HG02759 (cell line): ENCODE results near the gene MGST2.
A peak's percentile ranks its signal among the peaks of the same experiment; 100 is the strongest.
"Not testable (repeated sequence)": the region's sequence is repeated elsewhere in the genome, so short reads cannot be mapped to it uniquely, and the experiment has no call there.

Experiments used
- ATAC-seq: cut with Tn5 transposase; IDR thresholded peaks from one replicate; pipeline ENCODE4 v1.9.1; 2021; ENCODE audit warnings: mild to moderate bottlenecking, moderate library complexity; ENCODE audit not compliant: unreplicated experiment

Gene MGST2

DNA sequence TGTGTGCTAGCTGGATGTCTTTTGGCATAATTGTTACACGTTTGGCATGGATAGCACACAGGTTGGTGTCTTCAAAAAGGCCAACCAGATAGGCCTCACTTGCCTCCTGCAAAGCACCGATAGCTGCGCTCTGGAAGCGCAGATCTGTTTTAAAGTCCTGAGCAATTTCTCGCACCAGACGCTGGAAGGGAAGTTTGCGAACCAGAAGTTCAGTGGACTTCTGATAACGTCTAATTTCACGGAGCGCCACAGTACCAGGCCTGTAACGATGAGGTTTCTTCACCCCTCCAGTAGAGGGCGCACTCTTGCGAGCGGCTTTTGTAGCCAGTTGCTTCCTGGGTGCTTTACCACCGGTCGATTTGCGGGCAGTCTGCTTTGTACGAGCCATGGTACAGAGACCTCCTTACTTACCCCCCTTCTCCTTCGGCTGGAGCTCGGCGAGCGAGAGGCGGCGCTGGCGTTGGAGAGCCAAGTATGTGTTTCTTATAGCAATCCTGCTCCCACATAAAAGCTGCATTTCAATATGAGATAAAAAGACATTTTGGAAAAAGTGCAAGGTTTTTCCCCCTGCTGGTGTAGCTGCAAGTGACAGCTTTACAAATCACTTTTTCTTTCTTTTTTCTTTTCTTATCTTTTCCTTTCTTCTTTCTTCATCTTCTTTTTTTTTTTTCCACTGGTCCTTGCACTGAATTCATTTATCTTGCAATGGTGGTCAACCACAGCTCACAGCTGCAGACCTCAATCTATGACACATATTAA, 32.7 kb downstream of the MGST2 start:
- ATAC-seq = not testable (repeated sequence)

DNA sequence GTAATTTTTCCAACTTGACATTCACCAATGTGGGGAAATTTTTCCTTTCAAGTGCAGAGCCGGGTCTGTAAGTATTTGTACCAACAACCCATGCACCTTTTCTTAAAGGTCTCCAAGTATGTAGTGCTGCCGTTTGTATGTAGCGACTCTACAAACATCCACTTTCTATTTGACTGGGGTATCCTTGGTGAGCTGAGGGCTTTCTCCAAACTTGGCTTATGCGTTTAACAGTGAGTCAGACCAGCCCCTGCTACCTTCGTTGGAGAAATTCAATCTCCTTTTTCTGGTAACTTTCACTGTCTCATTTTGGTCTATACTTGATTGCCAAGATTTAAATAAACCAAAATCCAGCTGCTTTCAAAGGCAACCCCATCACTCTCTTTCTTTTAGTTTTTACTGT, 34.9 kb downstream of the MGST2 start:
- ATAC-seq = no peak

DNA sequence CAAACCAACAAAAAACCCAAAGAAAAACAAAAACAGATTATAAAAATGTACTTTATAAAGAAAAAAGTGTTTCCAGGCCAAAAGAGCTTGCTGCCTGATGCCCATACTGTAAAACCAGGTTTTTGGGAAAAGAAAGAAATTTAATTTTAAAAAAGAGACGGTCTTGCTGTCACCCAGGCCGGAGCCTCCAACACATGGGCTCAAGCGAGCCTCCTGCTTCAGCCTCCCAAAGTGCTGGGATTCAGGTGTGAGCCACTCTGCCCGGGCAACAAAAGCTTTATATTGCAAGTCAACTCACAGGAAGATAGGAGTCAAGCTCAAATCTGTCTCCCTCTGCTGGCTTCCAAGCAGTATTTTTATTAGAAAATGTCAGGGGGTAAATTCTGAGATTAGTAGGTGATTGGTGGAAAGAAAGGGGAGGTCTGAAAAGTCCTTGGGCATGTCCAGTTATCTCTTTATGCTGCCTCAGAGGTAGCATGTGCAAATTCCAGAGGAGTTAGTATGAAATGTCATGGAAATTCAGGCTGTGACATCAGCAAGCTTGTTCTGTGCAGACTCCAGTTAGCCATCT, 39.4 kb downstream of the MGST2 start:
- ATAC-seq = no peak

DNA sequence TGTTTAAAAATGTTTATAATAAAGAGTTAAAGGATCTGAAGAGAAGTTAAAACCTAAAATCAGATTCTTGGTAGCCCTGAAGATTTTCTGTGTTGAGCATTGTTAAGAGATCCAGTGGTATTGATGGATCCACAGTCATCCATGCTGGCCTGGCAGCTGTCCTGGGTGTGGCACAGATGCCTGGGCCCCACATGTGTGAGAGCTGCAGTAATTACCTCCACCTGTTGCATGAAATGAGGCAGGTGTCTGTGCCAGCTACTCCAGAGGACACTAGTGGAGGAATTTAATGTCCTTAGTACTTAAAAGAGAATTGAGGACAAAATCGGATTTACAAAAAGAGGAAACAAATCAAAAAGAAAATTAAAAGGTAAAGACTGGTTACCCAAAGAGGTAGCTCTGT, 44.0 kb downstream of the MGST2 start:
- no peak for ATAC-seq

DNA sequence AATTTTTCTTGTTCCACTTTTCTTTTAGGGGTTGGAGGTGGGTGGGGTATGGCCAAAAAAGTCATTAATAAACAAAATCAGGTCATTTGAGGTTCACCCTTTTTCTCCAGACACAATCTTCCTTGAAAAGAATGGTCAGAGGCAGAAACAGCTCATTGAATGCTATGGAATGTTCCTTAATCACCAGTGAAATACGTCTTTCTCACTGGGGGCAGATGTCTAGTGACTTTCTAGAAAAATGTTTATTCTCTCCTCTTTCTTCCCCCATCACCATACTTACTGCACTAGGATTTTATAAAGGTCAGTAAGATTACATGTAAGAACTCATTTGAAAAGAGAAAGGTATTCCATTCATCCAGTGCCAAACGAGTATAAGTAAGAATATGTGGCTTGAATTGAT, 44.5 kb downstream of the MGST2 start:
- no peak for ATAC-seq

DNA sequence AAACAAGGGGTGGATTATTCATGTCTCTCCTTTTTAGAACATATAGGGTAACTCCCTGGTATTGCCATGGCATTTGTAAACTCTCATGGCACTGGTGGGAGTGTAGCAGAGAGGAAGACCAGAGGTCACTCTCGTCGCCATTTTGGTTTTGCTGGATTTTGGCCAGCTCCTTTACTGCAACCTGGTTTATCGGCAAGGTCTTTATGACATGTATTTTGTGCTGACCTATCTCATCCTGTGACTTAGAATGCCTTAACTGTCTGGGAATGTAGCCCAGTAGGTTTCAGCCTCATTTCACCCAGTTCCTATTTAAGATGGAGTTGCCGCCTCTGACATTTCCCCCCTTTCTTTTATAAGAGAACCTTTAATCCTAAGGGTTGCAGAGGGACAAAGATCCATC, 45.8 kb downstream of the MGST2 start:
- ATAC-seq = no peak

DNA sequence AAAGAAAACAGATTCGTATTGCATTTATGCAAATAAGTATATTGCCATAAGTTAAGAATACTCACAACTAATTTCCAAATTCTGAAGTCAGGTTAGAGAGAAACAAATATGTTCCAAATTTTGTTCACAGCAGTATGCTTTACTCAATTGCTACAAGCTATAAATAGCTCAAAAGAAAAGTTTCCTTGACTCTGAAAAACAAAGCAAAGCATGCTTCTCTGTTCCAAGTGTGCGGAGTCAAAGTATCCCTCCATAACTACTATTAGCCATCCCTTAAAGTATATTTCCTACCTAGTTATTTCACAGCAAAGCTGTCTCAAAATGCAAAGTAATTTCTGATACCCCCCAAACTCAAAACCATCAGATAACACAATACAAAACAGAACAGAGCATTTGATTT, 47.3 kb downstream of the MGST2 start:
- no peak for ATAC-seq

DNA sequence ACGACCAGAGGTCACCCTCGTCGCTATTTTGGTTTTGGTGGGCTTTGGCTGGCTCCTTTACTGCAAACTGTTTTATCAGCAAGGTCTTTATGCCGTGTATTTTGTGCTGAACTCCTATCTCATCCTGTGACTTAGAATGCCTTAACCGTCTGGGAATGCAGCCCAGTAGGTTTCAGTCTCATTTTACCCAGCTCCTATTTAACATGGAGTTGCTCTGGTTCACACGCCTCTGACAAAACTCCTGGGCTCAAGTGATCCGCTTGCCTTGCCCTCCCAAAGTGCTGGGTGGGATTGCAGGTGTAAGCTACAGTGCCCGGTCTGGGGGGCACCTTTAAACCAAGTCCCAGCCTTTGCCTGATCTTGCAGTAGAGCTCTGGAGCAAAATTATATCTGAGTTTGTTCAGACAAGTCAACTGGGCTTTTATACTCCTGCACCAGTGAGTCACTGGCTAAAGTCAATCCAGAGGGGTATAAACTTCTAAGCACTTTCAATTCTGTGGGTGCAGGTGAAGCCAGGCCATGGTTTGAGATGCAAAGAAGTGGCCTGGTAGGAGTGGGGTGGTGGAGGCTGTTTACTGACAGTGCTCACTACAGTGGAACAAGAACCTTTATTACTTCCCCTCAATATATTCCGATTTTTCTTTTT, 50.2 kb downstream of the MGST2 start:
- no peak for ATAC-seq

DNA sequence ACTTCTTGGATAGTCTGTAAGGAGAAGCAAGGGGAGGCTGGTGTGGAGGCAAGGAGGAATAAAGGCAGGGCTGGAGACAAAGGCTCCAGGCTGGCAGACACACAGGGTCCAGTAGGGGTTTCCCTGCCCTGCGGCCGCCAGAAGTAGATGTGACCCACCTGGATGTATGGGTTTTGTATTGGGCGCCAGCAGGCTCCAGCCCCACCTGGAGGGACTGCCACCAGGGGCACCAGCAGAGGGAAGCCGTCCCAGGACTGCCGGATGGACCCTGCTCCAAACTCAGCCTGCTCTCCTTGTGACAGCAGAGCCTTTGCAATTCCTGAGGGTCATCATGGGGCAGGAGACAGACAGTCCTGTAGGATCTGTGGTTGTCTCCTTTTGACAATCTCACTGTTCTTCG, 52.7 kb downstream of the MGST2 start:
- ATAC-seq = no peak

DNA sequence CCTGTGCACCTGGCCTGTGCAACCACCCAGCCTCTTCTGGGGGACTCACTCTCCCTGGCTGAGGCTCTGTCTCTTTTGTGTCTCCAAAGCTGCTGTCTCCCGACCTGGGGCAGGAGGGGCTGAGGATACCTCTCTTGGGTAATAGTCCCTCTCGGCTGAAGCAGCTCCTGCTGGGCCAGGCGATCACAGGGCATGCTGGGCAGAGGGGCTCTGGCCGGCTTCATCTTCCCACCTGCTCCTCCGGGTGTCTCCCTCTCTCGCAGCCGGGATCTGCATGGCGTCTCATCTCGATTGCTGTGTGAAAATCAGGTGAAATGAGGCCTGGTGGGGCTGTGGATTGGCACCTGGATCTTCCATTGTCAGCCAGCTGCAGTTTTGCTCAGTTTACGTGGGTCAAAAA, 53.2 kb downstream of the MGST2 start:
- ATAC-seq = no peak

DNA sequence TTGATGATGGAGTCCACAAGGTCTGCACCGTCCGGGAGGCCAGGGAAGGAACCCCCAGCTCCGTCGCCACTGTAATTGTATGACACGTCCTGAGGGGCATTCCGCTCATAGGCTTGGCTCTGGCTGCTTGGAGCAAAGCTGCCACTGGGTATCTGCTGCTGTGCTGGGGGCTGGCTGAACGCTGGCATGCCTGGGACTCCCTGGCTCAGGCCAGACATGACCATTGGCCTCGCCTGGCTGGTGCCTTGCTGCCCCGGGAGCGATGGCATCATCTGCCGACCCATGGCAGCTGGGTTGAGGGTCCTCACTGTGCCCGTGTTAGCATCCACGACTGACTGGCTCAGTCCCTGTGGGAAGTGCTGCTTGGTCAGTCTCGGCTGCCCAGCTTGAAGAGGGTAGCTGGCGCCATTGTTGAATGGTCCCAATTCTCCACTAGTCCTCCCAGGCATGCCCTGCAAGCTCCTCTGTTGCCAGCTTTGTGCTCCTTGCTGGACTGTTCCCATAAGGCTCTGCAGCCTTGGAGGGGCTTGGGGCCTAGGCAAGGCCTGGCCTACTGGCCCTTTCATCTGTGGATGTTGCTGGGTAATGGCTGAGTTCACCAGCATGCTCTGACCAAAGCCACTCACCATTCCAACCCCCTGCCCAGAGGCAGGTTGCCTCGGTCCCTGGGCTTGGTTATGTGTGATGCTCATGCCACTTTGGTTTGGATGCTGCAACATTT, 53.9 kb downstream of the MGST2 start:
- ATAC-seq = no peak

DNA sequence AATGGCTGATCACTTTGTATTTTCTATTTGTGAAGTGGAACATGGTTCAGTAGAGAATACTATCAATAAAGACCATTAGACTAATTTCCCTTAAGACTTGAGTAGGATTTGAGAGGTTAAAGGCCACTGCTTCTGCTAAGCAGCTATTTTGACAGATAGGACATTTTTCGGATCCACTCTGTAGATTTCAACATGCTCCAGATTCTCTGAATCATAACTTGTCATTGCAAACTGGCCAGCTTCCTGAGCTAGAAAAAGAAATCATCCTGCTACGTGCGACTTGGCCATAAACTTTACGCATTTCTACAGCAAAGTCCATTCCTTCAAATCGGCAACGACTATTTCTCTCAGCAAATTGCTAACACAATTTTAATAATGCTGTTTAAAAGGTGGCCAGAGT, 55.2 kb downstream of the MGST2 start:
- ATAC-seq = no peak

DNA sequence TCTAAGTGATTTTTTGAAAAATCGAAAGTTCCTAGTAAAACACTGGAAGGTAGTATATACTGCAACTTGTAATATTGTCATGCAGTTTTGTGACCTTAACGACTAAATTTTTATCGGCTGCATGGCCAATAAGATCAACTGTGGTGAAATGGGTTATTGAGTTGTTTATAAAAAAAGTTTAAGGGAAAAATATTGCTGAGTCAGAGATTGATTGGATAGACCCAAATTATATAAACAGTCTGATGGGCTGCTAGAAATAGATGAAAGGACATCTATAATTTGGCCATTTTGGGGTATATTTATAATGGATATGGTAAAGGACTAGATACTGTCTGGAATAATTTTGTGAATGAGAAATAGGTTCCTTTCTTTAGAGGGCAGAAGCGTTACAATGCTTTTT, 56.2 kb downstream of the MGST2 start:
- no peak for ATAC-seq

DNA sequence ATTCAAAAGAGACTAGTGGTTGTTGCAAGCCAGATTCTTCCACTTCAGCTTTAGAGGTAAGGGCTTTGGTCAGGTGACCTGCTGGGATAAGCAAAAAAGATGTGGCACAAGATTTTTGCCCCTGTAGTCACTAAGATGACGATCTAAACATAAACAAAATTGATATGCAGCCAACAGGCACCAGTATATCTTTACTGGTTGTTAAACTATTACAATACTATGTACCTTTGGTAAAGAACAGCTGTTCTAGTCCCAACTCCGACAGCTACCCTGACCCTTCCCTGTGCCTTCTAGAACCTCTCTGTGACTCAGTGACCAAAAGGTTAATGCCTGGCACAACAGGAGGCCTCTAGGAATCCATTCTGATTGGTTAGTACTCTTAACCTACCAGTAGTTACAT, 59.6 kb downstream of the MGST2 start:
- ATAC-seq = no peak

DNA sequence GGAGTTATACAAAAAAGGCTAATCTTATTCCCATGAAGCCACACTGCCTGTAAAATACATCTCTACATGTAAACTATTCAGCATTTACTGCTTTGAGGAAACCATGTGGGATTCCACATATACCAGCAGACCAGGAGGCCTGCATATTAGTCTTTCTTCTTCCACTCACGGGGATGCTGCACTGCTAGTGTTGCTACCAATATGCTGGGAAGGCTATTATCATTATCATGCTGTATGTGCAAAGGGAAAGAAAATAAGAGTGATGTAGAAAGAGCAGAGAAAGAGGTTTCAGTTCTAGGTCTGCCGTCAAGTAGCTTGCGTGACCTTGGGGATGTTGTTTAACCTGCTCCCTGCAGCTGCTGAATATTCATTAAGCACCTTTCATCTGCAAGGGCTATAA, 61.0 kb downstream of the MGST2 start:
- ATAC-seq = no peak

DNA sequence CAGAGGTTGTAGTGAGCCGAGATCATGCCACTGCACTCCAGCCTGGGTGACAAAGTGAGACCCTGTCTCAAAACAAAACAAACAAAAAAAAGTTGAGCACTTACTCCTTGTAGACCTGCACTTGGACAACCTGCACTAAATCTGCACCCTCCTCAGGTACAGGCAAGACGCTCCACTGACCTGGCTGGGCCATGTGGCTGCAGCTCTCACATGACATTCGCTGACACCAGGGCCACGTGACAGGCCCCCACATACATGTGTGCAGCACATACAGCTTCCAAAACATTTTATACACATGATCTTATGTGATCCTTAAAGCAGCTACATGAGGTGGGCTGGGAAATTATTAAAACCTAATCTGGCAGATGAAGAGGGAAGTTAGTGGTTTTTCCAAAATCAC, 62.5 kb downstream of the MGST2 start:
- ATAC-seq = no peak

DNA sequence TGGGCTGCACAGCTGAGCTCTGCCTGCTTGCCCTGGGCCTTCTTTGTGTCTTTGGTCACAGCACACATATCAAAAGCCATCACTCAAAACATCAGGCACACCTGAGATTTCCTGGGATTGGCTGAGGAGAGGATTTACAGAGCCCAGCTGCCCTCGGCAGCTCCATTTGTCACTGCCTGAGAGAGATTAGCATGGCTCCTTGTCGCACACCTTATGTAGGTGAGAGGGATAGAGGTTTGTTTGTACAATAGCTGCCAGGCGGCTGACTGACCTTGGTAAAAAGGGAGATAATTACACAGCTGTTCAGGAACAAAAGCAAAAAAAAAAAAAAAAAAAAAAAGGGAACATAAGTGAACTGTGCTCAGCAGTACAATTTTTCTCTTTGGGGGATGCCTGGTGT, 63.2 kb downstream of the MGST2 start:
- no peak for ATAC-seq

DNA sequence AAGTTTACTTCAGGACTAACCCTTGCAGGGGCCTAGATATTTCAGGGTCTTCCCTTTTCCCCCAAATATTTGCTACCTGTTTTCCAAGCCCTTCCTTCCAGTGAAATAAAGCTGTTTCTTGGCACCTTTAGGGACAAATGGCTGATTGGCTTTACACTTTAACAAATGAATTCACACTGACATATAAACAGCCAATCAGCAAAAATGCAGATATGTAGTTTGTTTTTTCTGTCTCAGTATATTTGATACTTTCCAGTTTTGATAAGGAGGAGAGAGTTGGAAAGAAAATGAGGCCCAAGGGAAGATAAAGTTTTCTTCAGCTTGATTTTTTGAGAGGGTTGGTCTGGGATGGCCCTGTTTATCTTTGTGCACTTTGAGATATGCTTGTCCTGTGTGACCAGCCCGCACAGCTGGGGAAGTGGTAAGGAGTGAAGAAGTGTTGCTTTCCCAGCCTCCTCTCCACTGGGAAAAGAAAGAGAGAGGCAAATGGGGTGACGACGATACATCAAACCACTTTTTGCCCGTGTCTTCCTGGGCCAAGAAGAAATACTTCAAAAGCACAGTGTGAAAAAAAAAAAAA, 67.5 kb downstream of the MGST2 start:
- ATAC-seq = no peak

DNA sequence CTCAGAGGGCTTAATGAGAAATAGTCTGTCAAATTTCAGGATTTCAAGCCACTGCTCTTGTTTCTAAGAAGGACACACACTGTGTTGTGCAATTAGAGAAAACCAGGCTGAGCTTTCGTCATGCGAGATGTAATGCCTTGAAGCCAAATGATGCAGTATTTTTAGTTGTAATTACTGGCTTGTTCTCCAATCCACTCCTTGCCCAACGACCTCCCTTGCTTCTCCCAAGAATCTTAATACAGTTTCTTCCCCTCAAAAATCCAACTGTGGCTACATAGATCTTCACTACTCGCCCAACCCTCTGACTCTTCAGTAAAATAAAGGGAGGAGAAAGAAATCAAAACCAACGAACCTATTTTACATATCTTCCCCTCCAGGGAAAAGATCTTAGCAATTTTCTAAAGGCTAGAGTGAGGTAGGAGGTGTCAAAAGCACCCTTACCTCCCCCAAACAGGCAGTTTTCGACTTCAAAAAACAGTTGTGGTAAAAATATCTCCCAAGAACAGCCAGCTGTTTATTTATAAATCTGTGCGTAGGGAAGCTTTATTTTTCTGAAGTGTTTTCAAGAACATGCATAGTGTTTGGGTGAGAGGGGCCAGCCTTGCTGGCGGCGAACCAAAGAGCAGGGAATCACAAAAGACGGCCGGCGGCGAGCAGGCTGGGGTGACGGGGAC, 68.7 kb downstream of the MGST2 start:
- ATAC-seq = no peak

DNA sequence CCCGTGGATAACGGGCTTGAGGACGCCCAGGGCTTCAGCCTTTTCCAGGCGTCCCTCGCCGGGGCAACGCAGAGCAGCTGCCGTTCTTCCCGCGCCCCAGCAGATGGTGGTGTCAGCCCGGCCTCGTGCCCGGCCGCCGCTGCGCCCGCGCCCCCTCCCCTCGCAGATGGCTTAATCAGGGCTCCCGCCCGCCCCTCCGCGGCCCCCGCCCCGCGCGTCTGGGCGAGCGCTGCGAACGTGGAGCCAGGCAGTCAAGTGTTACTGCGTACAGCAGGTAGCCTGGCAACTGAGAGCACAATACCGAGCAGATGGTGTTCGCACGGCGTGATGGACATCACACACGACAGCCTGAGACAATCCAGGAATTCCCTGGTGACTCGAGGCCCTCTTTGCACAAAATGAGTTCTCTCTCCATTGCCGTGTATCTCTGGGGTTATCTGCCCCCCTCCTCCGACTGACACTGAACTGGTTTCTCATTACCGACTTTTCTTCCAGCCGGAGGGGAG, 69.3 kb downstream of the MGST2 start:
- peak; percentile 71 for ATAC-seq
